ENCODE results near the gene DENND6A. TPM values are rescaled to one million over a fixed set of nuclear protein-coding genes. Genes with fewer than 3 reads are reported as not detected.

Gene DENND6A
- total RNA-seq (2014; rRNA removed; shearing (Covaris generic)): 15.9 and 25.5 TPM in 2 replicates
- 30.0 and 34.6 TPM in 2 replicates for total RNA-seq (2022)
- Bru-seq, nascent RNA: percentile 84 among the genes with signal in this experiment
- BruChase-seq, experiment 1, labeled RNA remaining after a 6-hour chase: percentile 86 among the genes with signal in this experiment
- percentile 85 among the genes with signal in this experiment for BruChase-seq, experiment 2, labeled RNA remaining after a 2-hour chase
- long read RNA-seq, partial matches to known transcripts: 4 of 20 reads
- long read RNA-seq, other reads (novel, unspliced or antisense): 15 of 20 reads

GRCh38 chr3:57692396-57693147 lies at the start of gene DENND6A:
DENND6A (minus strand) TSS chr3:57693077; CDS start chr3:57693018, 59 bp downstream.
- peak within 1 kb of the TSS; percentile 91 for H3K4me3 ChIP-seq (ENCODE audit: low read depth, low read length, poor library complexity, severe bottlenecking)
- peak within 1 kb of the TSS; percentile 77 for H3K4me2 ChIP-seq (ENCODE audit: low read length)
- peak within 1 kb of the TSS; percentile 82 for H2AFZ ChIP-seq (ENCODE audit: low read length)
- H3K9me3 ChIP-seq (ENCODE audit: low read length): no peaks in the 10 kb centered on the region
- 0 out of 2 replicates have a peak, but pooled peaks cover 11% of the 10 kb centered on the region for H4K20me1 ChIP-seq (ENCODE audit: insufficient read depth, low read length)
- POLR2A ChIA-PET: interaction anchor here (0.6 to 2.3 kb wide), 4 partner anchors 9 to 91 kb away, joined by 3 to 9 read pairs (median 6); no protein-coding TSS in a partner anchor
- intact Hi-C loops (cut with micrococcal nuclease; ENCODE audit: unreplicated experiment): loop anchor here (1.0 to 10.0 kb wide), 4 partner anchors 22 to 1008 kb away; partner anchors contain the start of genes ARF4, SLMAP and TASOR
- CTCF ChIA-PET (ENCODE audit: unreplicated experiment): interaction anchor here (1.0 kb wide), 1 partner anchor 13 kb away, joined by 3 read pairs; no protein-coding TSS in a partner anchor
- no peak for TF ChIP-seq EZH2phosphoT487 (IDR thresholded peaks at IDR 0.05; ENCODE audit: borderline replicate concordance, low read depth, low read length)
- TF ChIP-seq CTCF (conservative IDR thresholded peaks at IDR 0.05; ENCODE audit: low read length): no peak
- H3K27ac ChIP-seq (ENCODE audit: low read depth, low read length, poor library complexity, severe bottlenecking): peak within 1 kb of the TSS; percentile 60
- peak; percentile 97 for DNase-seq (ENCODE audit: low spot score)
- H3K36me3 ChIP-seq (ENCODE audit: insufficient read depth, low read length): no peaks in the 10 kb centered on the region
- H3K4me1 ChIP-seq (ENCODE audit: insufficient read depth, low read length, poor library complexity, severe bottlenecking): peaks cover 31% of the 10 kb centered on the region
- no peaks in the 10 kb centered on the region for H3K9me2 ChIP-seq (ENCODE audit: insufficient read depth, low read length)
- peaks cover 43% of the 10 kb centered on the region for H3K79me2 ChIP-seq (ENCODE audit: insufficient read depth, low read depth, low read length)
- BruUV-seq (replicated peaks): no TSS peak

- BruUV-seq (replicated peaks): no TSS peak
- no peaks in the 10 kb centered on the region for H3K9me2 ChIP-seq (ENCODE audit: insufficient read depth, low read length)
- ChIA-PET POLR2A (no interaction called here), CTCF (ENCODE audit: unreplicated experiment) (no interaction called here)
- H4K20me1 ChIP-seq (ENCODE audit: insufficient read depth, low read length): no peaks in the 10 kb centered on the region
- no peak overlapping the region for H2AFZ ChIP-seq (ENCODE audit: low read length)
- no peaks in the 10 kb centered on the region for H3K9me3 ChIP-seq (ENCODE audit: low read length)
- H3K4me2 ChIP-seq (ENCODE audit: low read length): no peak overlapping the region
- no peak overlapping the region for H3K27ac ChIP-seq (ENCODE audit: low read depth, low read length, poor library complexity, severe bottlenecking)
- no peaks in the 10 kb centered on the region for H3K79me2 ChIP-seq (ENCODE audit: insufficient read depth, low read depth, low read length)
- no peak overlapping the region for H3K4me3 ChIP-seq (ENCODE audit: low read depth, low read length, poor library complexity, severe bottlenecking)
- no peak for DNase-seq (ENCODE audit: low spot score)
- H3K4me1 ChIP-seq (ENCODE audit: insufficient read depth, low read length, poor library complexity, severe bottlenecking): no peaks in the 10 kb centered on the region
- H3K36me3 ChIP-seq (ENCODE audit: insufficient read depth, low read length): no peaks in the 10 kb centered on the region
- intact Hi-C loops (cut with micrococcal nuclease; ENCODE audit: unreplicated experiment): no loop called here
- no peak for TF ChIP-seq CTCF (conservative IDR thresholded peaks at IDR 0.05; ENCODE audit: low read length)
- no peak for TF ChIP-seq EZH2phosphoT487 (IDR thresholded peaks at IDR 0.05; ENCODE audit: borderline replicate concordance, low read depth, low read length)
These were observed 47.1 kb upstream of the DENND6A start for GRCh38 chr3:57740027-57740426.

Data from OCI-LY7 (cell line).